HCT116 (cell line): ENCODE measurements around the gene PIK3R1. TPM values are rescaled to one million over a fixed set of nuclear protein-coding genes. Genes with fewer than 3 reads are reported as not detected.

Source experiments
- ATAC-seq: fragments of 200-7000 bp; cut with Tn5 transposase; 2 replicates; pipeline ENCODE4 v1.9.1; 2020; ENCODE audit warnings: mild to moderate bottlenecking, moderate library complexity
- BruUV-seq: library from RNA; stranded (reverse); fragments of 400-500 nt; replicated peaks from 2 replicates; lab custom pipeline; 2021; lab: Mats Ljungman, UMichigan
- CTCF ChIA-PET: fragments of 300-600 bp; sonication (Branson Sonifier 250); formaldehyde crosslinking; loops from one replicate; lab custom pipeline; 2021; ENCODE audit warnings: antibody characterized with exemption; lab: Charles Lee
- POLR2A ChIA-PET: fragments of 300-600, 350-600 bp; sonication (Branson Sonifier 250); formaldehyde crosslinking; loops from one replicate; lab custom pipeline; 2021; ENCODE audit warnings: antibody characterized with exemption; lab: Charles Lee
- RAD21 ChIA-PET, 2 experiments: fragments of 300-600 bp; sonication (Branson Sonifier 250); formaldehyde crosslinking; loops; one replicate each; lab custom pipeline; 2023; ENCODE audit warnings: low total read pairs in 2 of 2; ENCODE audit not compliant: uncharacterized antibody in 2 of 2, unreplicated experiment in 2 of 2, low non-redundant PET in 1 of 2; lab: Charles Lee
- DNase-seq: peaks from one replicate; pipeline ENCODE4 v3.0.0-alpha.2; 2010; ENCODE audit warnings: low read depth, low spot score
- H2AFZ ChIP-seq: fragments of 200-600 bp; shearing (Covaris generic), sonication (generic); 2 replicates; pipeline ENCODE4 v1.6.1; 2017; ENCODE audit warnings: low read depth, mixed run types, mixed read lengths, antibody characterized with exemption, low read length; ENCODE audit not compliant: poor library complexity, severe bottlenecking
- H3K27ac ChIP-seq: 2 replicates; pipeline ENCODE4 v1.5.1; 2012; ENCODE audit warnings: low read depth, low read length
- H3K27me3 ChIP-seq: fragments of 200-600 bp; sonication (generic); 2 replicates; pipeline ENCODE4 v1.6.1; 2016; ENCODE audit warnings: mixed run types, low read length, mixed read lengths; ENCODE audit not compliant: insufficient read depth
- H3K36me3 ChIP-seq, 2 experiments: fragments of 200-500 bp in 1 of 2; fragments of 200-600 bp in 1 of 2; sonication (Bioruptor generic) in 1 of 2; sonication (generic) in 1 of 2; 2 replicates each; pipeline versions ENCODE4 v1.5.1 to v1.6.1; 2014 to 2016; ENCODE audit warnings: low read length in 2 of 2, inconsistent platforms in 1 of 2, mixed read lengths in 1 of 2, mixed run types in 1 of 2; ENCODE audit not compliant: insufficient read depth in 2 of 2, control insufficient read depth in 1 of 2
- H3K4me1 ChIP-seq, 2 experiments: fragments of 200-600 bp in 1 of 2; sonication (generic) in 1 of 2; 2 replicates each; pipeline versions ENCODE4 v1.5.1 to v1.6.1; 2012 to 2017; ENCODE audit warnings: low read length in 2 of 2, inconsistent platforms in 1 of 2, mild to moderate bottlenecking in 1 of 2, mixed read lengths in 1 of 2, mixed run types in 1 of 2, moderate library complexity in 1 of 2; ENCODE audit not compliant: insufficient read depth in 2 of 2, control insufficient read depth in 1 of 2
- H3K4me2 ChIP-seq: fragments of 200-600 bp; sonication (generic); 2 replicates; pipeline ENCODE4 v1.6.1; 2017; ENCODE audit warnings: mixed run types, low read length, mixed read lengths
- H3K4me3 ChIP-seq, 2 experiments: fragments of 200-600 bp in 1 of 2; sonication (generic) in 1 of 2; replicated peaks in 1 of 2; 2 replicates each; pipeline ENCODE4 v1.5.1; 2011 to 2016; ENCODE audit warnings: low read length in 2 of 2, control low read depth in 1 of 2, low read depth in 1 of 2, mild to moderate bottlenecking in 1 of 2, mixed read lengths in 1 of 2, mixed run types in 1 of 2
- H3K79me2 ChIP-seq: fragments of 200-600 bp; sonication (generic); 2 replicates; pipeline ENCODE4 v1.6.1; 2017; ENCODE audit warnings: mild to moderate bottlenecking, mixed run types, low read length, moderate library complexity, mixed read lengths; ENCODE audit not compliant: insufficient read depth
- H3K9ac ChIP-seq: fragments of 200-600 bp; sonication (generic); 2 replicates; pipeline ENCODE4 v1.6.1; 2016; ENCODE audit warnings: low read length, mixed read lengths
- H3K9me2 ChIP-seq: fragments of 200-600 bp; sonication (generic), shearing (Covaris generic); 2 replicates; pipeline ENCODE4 v1.6.1; 2017; ENCODE audit warnings: mixed run types, mild to moderate bottlenecking, moderate library complexity; ENCODE audit not compliant: insufficient read depth
- H3K9me3 ChIP-seq, 2 experiments: fragments of 200-500 bp in 1 of 2; fragments of 200-600 bp in 1 of 2; sonication (Bioruptor generic) in 1 of 2; sonication (generic) in 1 of 2; 2 replicates each; pipeline ENCODE4 v1.6.1; 2014 to 2017; ENCODE audit warnings: low read length in 2 of 2, mixed read lengths in 2 of 2, inconsistent platforms in 1 of 2, low read depth in 1 of 2, mild to moderate bottlenecking in 1 of 2, mixed run types in 1 of 2, moderate library complexity in 1 of 2; ENCODE audit not compliant: control insufficient read depth in 1 of 2, insufficient read depth in 1 of 2
- H4K20me1 ChIP-seq: fragments of 200-600 bp; sonication (generic), shearing (Covaris generic); 2 replicates; pipeline ENCODE4 v1.6.1; 2017; ENCODE audit warnings: mixed run types, mild to moderate bottlenecking, moderate library complexity; ENCODE audit not compliant: insufficient read depth
- CEBPB ChIP-seq: IDR thresholded peaks from 2 replicates; pipeline ENCODE4 v1.6.1; 2012; ENCODE audit warnings: low read depth
- POLR2AphosphoS5 ChIP-seq: IDR thresholded peaks from 2 replicates; pipeline ENCODE4 v1.6.1; 2011; ENCODE audit warnings: mild to moderate bottlenecking, low read depth, low read length, moderate library complexity
- ZFX ChIP-seq: fragments of 450-650 bp; IDR thresholded peaks from 2 replicates; pipeline ENCODE4 v1.6.1; 2017
- ZNF274 ChIP-seq: fragments of 200-500 bp; sonication (Bioruptor generic); IDR thresholded peaks from 2 replicates; pipeline ENCODE4 v1.6.1; 2014; ENCODE audit warnings: mild to moderate bottlenecking, low read depth, low read length, inconsistent platforms
- intact Hi-C: fragments of 100-400 bp; cut with micrococcal nuclease; formaldehyde crosslinking; loops from 2 replicates; pipeline ENCODE4 v1.10.0; 2022
- total RNA-seq: library from RNA; stranded (reverse); gene quantifications from one replicate; pipeline ENCODE4 v1.2.1, GENCODE V29; 2021; ENCODE audit not compliant: unreplicated experiment

The PIK3R1 gene
- total RNA-seq, 1 experiment from 2014 or later = 7.2 TPM

GRCh38 chr5:68231414-68232076, 16.0 kb downstream of the PIK3R1 start:
- H3K4me3 ChIP-seq = no peak overlapping the region
- BruUV-seq = no TSS peak
- POLR2A ChIA-PET = no interaction called here
- no peaks in the 10 kb centered on the region for H3K9me2 ChIP-seq
- 0 out of 4 replicates have a peak, but pooled peaks cover 0 to 2% of the 10 kb centered on the region in 2 experiments for H3K36me3 ChIP-seq
- TF ChIP-seq ZNF274 = no peak
- TF ChIP-seq, all 23 proteins: peak for 0
- ATAC-seq (no peak), DNase-seq (no peak)
- intact Hi-C loops = no loop called here
- ChIA-PET CTCF (no interaction called here), RAD21 (no interaction called here)
- H3K27ac ChIP-seq = no peak overlapping the region
- no peaks in the 10 kb centered on the region for H3K27me3 ChIP-seq
- no peak overlapping the region for H3K9ac ChIP-seq
- no peaks in the 10 kb centered on the region for H3K9me3 ChIP-seq
- no peak overlapping the region for H3K4me2 ChIP-seq
- H3K79me2 ChIP-seq = no peaks in the 10 kb centered on the region; the same call in 1 of the 2 replicates
- H2AFZ ChIP-seq = no peak overlapping the region
- H3K4me1 ChIP-seq = no peaks in the 10 kb centered on the region
- peaks cover 4% of the 10 kb centered on the region for H4K20me1 ChIP-seq

GRCh38 chr5:68232277-68232676, 16.7 kb downstream of the PIK3R1 start:
- H3K4me3 ChIP-seq = no peak overlapping the region
- ChIA-PET RAD21 (no interaction called here), POLR2A (no interaction called here), CTCF (no interaction called here)
- no peak for TF ChIP-seq ZFX
- no peak for TF ChIP-seq CEBPB
- TF ChIP-seq POLR2AphosphoS5 = no peak
- no peak for ATAC-seq
- no peak overlapping the region for H3K27ac ChIP-seq
- no peaks in the 10 kb centered on the region; the same call in 1 of the 2 replicates for H3K79me2 ChIP-seq
- no peak overlapping the region for H3K4me2 ChIP-seq
- H3K9me3 ChIP-seq = no peaks in the 10 kb centered on the region
- no peak overlapping the region for H3K9ac ChIP-seq
- no peak for DNase-seq
- no peaks in the 10 kb centered on the region for H3K27me3 ChIP-seq
- H3K9me2 ChIP-seq = no peaks in the 10 kb centered on the region
- no TSS peak for BruUV-seq
- no peak overlapping the region for H2AFZ ChIP-seq
- intact Hi-C loops = no loop called here
- no peaks in the 10 kb centered on the region for H3K36me3 ChIP-seq
- no peaks in the 10 kb centered on the region for H3K4me1 ChIP-seq
- H4K20me1 ChIP-seq = peaks cover 4% of the 10 kb centered on the region
